Activated T-cell treated with anti-CD3 and anti-CD28 coated beads for 48 hours (primary cell): ENCODE measurements around the gene CTNNAL1.
A peak's percentile ranks its signal among the peaks of the same experiment; 100 is the strongest.

ENCODE experiments used
- DNase-seq: peaks from one replicate; pipeline ENCODE4 v3.0.0-alpha.2; 2020; ENCODE audit warnings: low read depth

Gene CTNNAL1

DNA sequence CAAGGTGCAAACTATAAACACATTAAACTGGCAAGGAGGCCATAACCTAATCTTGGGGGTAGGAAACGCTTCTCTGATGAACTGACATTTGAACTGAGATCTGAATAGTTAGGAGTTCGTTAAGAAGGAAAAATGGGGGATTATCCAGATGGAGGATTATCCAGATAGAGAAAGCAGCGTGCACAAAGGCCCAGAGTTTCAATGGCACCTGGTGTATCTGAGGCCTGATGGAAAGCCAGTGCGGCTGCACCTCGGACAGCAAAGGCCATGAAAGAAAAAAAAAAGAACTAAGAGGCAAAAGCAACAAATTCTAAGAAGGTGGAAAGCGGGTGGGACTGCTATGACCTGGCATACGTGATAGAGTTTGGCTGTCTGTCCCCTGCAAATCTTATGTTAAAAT lies 13.0 kb upstream of the CTNNAL1 start:
- DNase-seq = no peak

- DNase-seq = no peak
Observed at GRCh38 chr9:109022873-109023272, 9.6 kb upstream of the CTNNAL1 start.

GRCh38 chr9:109020581-109021511 lies 7.5 kb upstream of the CTNNAL1 start:
- DNase-seq = no peak

- DNase-seq = no peak
Observed at GRCh38 chr9:109020113-109020512, 6.8 kb upstream of the CTNNAL1 start.

- DNase-seq = no peak
Observed at GRCh38 chr9:109019420-109019819, 6.1 kb upstream of the CTNNAL1 start.

DNA sequence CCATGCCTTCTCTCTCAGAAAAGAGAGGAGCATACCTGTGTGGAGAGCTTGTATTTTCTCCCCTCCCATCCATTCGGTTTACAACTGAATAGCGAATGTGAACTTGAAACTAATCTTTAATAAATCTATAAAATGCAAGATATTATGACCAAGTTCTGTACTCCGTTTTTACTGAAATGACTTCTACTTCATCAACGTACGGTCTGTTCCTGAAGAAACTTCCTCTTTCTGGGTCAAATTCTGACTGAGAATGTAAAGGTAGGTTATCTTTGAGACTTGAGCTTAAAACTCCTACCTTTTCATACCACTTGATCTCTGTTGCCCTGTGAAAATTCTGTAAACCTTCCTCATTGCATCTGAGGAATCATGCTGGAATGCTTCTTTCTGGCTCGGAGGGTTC lies 4.2 kb upstream of the CTNNAL1 start:
- no peak for DNase-seq

GRCh38 chr9:109017061-109017460 lies 3.8 kb upstream of the CTNNAL1 start:
- DNase-seq = no peak

GRCh38 chr9:109016132-109016531 lies 2.8 kb upstream of the CTNNAL1 start:
- no peak for DNase-seq

- no peak for DNase-seq
Observed at GRCh38 chr9:109014608-109015280, 1.4 kb upstream of the CTNNAL1 start.

- no peak for DNase-seq
Observed at GRCh38 chr9:109013679-109014607, 644 bp upstream of the CTNNAL1 start.

- peak; percentile 47 for DNase-seq
Observed at GRCh38 chr9:109012009-109012875, 1.1 kb downstream of the CTNNAL1 start.

DNA sequence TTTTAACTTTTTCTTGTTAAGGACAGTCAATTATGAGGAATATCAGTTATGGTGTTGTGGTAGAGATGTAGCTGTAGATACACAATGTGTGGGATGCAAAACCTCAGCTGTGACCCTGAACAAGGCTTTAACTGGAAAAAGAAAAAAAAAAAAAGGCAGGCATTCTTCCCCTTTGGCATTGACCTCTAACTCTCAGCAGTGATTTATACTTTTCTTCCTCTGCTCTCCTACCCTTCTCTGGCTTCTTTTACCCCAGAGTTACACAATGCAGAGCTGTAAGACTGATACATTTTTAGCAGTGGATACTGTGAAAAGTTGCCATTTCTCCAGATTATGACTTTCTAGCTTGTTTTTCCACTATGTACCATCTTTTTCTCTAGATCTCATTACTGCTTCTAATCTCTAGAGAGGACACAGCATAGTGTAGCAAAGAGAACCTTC lies 2.0 kb downstream of the CTNNAL1 start:
- no peak for DNase-seq

DNA sequence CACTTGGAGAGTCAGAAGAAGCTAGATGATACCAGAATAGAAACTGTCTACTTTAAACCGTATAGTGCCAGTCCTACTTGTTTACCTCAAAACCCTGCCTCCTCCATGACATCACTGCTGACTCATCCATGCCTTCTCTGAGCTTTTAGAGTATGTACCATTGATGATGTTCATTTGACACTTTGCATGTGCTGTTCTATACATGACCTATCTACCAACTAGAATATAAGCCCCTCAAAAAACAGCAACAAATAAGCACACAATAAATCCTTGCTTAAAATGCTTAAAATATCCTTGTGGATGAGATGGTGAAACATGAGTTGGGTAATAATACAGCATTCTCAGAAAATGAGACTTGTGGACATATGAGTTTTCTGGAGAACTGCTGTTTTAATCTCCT lies 2.6 kb downstream of the CTNNAL1 start:
- DNase-seq = peak; percentile 39

DNA sequence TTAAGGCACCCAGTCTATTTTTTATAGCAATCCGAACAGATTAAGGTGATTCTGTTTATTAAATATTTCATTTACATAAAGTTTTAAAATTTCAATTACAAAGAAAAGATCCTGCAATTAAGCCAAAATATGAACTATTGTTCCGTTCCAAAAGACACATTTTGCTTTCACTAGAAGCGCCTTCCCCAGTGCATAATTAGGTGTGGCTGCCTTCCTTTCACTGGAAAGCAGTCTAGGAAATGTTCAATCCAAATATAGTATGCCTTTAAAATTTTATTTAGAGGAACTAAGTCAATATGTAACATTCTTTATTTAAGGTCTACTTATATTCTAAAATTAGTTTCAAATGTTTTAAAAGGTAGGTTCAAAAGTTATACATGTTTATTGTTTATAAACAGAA lies 7.6 kb downstream of the CTNNAL1 start:
- no peak for DNase-seq

- DNase-seq = no peak
Observed at GRCh38 chr9:109003116-109003515, 10.2 kb downstream of the CTNNAL1 start.

DNA sequence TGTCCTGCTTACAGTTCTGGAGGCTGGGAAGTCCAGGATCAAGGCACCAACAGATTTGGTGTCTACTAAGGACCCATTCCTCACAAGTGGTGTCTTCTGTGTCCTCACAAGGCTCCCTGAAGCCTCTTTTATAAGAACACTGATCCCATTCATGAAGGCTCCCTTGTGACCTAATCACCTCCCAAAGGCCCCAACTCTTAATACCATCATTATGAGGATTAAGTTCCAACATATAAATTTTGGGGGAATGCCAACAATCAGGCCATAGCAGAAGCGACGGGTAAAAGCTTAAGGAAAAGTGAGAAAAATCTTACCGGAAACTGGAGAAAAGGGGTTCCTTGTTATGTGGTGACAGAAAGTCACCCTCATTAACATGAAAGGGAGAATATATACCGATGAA lies 11.2 kb downstream of the CTNNAL1 start:
- no peak for DNase-seq

DNA sequence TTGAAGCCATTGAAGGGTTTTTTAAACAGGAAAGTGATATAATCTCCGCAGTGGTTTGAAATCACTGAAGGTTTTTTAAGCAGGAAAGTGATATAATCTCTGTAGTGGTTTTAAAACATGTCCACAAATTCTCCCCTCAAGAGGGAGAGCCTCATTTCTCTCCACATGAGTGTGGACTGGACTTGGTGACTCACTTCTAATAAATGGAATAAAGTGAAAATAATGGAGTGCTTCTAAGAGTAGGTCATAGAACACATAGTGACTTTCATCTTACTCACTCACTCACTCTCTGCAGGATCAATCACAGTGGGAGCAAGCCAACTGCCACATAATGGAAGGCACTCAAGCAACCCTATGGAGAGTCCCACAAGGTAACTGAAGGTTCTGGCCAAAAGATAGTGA lies 12.0 kb downstream of the CTNNAL1 start:
- DNase-seq = no peak

- DNase-seq = no peak
Observed at GRCh38 chr9:108997112-108997511, 16.2 kb downstream of the CTNNAL1 start.

DNA sequence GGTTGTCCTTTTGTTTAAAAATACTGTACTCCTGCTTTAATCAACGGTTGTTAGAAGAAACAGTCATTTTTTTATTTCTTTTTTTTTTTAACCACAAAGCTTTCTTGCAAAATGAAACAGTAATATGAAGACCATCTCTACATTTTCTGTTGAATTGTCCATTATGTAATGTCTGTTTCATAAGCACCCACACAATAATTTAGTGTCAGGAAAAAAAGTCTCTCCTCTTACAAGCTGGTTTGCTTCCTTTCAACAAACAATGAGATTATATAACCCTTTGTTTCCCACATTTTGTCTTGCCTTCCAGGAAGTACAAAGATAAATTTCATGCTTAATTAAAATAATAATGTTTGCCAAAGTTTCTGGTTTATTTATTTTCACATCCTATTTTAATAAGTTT lies 16.7 kb downstream of the CTNNAL1 start:
- no peak for DNase-seq

- no peak for DNase-seq
Observed at GRCh38 chr9:108994695-108995094, 18.6 kb downstream of the CTNNAL1 start.

GRCh38 chr9:108991479-108991878 lies 21.8 kb downstream of the CTNNAL1 start:
- DNase-seq = no peak
